Type B pancreatic cell (in vitro differentiated cells): Measurements from ENCODE around the gene MTERF2. TPM values are rescaled to one million over a fixed set of nuclear protein-coding genes. Genes with fewer than 3 reads are reported as not detected.

ENCODE experiments used
- DNase-seq: peaks from one replicate; pipeline ENCODE4 v3.0.0; 2021; ENCODE audit warnings: mixed read lengths; ENCODE audit not compliant: unreplicated experiment; ENCODE audit errors: extremely low spot score
- H3K27ac Mint-ChIP-seq: 2 replicates; pipeline ENCODE4 v1.8.0; 2021; ENCODE audit warnings: mild to moderate bottlenecking, mixed read lengths
- H3K27me3 Mint-ChIP-seq: 2 replicates; pipeline ENCODE4 v1.8.0; 2021; ENCODE audit warnings: mixed read lengths
- H3K36me3 Mint-ChIP-seq: 2 replicates; pipeline ENCODE4 v1.8.0; 2021; ENCODE audit warnings: mixed read lengths
- H3K4me1 Mint-ChIP-seq: one replicate; pipeline ENCODE4 v1.8.0; 2021; ENCODE audit warnings: mixed read lengths; ENCODE audit not compliant: unreplicated experiment
- H3K4me3 Mint-ChIP-seq: 2 replicates; pipeline ENCODE4 v1.8.0; 2021; ENCODE audit warnings: mild to moderate bottlenecking, mixed read lengths
- H3K9me3 Mint-ChIP-seq: 2 replicates; pipeline ENCODE4 v1.8.0; 2021; ENCODE audit warnings: mixed read lengths
- total RNA-seq: library from RNA; stranded (reverse); gene quantifications from 2 replicates; pipeline ENCODE4 v1.2.1, GENCODE V29; 2021; ENCODE audit warnings: low replicate concordance
- TF ChIP-seq, protein P1 (sequence below): fragments of 200-600 bp; sonication (generic); conservative IDR thresholded peaks from 2 replicates; pipeline ENCODE4 v1.5.0; 2021; ENCODE audit warnings: antibody characterized with exemption, mild to moderate bottlenecking

MTERF2 gene
- total RNA-seq, 1 donor from 2014 or later: 16.0 TPM

DNA sequence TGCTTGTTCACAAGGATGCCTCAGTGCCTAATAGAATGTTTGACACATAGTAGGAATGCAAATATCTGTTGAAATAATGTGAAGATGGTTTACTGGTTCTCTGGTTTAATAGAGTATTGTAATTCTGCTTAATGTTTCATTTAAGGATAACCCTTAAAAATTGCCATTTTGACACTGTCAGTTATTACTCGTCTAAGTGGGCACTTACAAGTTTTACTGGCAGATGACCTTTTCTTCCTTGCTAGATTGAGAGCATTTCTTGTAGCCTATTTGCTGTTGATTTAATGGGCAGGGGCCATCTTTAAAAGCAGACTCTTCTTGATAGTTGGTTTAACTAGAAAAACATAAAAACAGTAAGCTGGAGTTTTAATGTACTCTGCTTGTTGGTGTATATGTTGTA is 29.4 kb downstream of the MTERF2 start:
- Mint-ChIP-seq H3K36me3 (peaks cover 12% of the 10 kb centered on the region), H3K4me3 (peak overlapping the region; percentile 100), H3K27me3 (peaks cover 3% of the 10 kb centered on the region), H3K27ac (peak overlapping the region; percentile 98), H3K4me1 (peaks cover 30% of the 10 kb centered on the region), H3K9me3 (no peaks in the 10 kb centered on the region)
- TF ChIP-seq, protein P1, sequence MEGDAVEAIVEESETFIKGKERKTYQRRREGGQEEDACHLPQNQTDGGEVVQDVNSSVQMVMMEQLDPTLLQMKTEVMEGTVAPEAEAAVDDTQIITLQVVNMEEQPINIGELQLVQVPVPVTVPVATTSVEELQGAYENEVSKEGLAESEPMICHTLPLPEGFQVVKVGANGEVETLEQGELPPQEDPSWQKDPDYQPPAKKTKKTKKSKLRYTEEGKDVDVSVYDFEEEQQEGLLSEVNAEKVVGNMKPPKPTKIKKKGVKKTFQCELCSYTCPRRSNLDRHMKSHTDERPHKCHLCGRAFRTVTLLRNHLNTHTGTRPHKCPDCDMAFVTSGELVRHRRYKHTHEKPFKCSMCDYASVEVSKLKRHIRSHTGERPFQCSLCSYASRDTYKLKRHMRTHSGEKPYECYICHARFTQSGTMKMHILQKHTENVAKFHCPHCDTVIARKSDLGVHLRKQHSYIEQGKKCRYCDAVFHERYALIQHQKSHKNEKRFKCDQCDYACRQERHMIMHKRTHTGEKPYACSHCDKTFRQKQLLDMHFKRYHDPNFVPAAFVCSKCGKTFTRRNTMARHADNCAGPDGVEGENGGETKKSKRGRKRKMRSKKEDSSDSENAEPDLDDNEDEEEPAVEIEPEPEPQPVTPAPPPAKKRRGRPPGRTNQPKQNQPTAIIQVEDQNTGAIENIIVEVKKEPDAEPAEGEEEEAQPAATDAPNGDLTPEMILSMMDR: no peak
- no peak for DNase-seq

DNA sequence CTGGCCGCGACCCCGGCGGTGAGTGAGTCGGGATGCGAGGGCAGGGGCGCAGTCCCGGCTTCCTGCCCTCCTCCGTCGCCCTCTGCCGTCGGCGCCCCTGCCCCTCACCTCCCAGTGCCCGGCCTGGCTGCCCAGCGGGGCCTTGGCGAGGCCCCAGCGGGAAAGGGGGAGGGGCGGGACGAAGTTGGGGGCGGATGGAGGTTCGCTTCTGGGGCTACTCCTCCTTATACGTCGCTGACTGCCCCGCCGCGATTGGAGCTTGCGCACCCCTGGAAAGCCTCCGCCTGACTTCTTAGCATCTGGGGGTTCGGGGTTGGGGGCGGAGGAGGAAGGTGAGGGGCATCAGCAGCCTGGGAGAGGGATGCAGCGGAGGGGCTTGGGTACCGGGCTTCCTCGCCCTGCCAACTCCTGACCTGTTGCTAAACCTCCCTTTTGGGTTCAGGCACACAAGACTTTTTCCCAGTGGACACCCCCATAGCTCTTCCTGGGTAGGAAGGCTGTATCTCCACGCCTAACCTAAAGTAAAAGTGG is 30.8 kb downstream of the MTERF2 start:
- no peaks in the 10 kb centered on the region for H3K9me3 Mint-ChIP-seq
- peaks cover 21% of the 10 kb centered on the region for H3K4me1 Mint-ChIP-seq
- TF ChIP-seq, protein P1: peak; percentile 27
- peaks cover 12% of the 10 kb centered on the region for H3K27me3 Mint-ChIP-seq
- peaks cover 12% of the 10 kb centered on the region for H3K36me3 Mint-ChIP-seq
- peak overlapping the region; percentile 98 for H3K27ac Mint-ChIP-seq
- peak overlapping the region; percentile 100 for H3K4me3 Mint-ChIP-seq
- DNase-seq: no peak

DNA sequence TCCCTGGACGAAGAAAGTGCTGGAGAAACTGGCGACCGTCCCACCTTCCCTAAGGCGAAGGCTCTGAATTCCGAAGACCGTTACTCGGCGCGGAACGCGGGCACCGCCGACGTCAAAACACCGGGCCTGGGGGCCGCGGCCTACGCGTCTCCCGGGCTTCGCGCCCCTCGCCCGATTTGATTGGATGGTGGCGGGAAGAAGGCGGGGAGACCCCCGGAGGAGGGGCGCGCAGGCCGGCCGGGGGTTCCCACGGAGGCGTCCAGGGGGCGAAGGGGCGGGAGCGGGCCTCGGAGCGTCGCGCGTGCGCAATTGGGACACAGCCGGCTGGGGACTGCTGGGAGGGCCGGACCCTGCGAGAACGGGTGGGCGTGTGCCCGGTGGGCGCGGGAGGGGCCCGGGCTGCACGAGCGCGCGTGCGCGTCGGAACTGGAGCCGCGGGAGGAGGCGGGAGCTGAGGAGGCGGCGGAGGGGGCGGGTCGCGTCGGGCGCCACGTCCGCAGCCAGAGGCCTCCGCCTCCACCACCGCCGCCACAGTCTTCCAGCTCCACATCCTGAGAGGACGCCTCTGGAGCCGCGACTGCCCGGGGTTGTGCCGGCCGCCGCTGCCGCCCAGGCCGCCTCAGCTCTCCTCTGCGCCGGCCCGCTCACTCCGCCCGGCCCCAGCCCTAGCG is 31.4 kb downstream of the MTERF2 start, which contains the start of gene TMEM263:
Gene TMEM263 (plus strand): TSS at position 531 of the 671 bp plus-strand sequence. CDS start 11,210 bp downstream, outside the sequence.
- Mint-ChIP-seq H3K9me3 (no peaks in the 10 kb centered on the region), H3K27me3 (peaks cover 16% of the 10 kb centered on the region), H3K36me3 (peaks cover 7% of the 10 kb centered on the region), H3K4me3 (peak within 1 kb of the TSS; percentile 100), H3K27ac (peak within 1 kb of the TSS; percentile 98), H3K4me1 (peaks cover 15% of the 10 kb centered on the region)
- DNase-seq: peak; percentile 97
- TF ChIP-seq, protein P1: no peak

DNA sequence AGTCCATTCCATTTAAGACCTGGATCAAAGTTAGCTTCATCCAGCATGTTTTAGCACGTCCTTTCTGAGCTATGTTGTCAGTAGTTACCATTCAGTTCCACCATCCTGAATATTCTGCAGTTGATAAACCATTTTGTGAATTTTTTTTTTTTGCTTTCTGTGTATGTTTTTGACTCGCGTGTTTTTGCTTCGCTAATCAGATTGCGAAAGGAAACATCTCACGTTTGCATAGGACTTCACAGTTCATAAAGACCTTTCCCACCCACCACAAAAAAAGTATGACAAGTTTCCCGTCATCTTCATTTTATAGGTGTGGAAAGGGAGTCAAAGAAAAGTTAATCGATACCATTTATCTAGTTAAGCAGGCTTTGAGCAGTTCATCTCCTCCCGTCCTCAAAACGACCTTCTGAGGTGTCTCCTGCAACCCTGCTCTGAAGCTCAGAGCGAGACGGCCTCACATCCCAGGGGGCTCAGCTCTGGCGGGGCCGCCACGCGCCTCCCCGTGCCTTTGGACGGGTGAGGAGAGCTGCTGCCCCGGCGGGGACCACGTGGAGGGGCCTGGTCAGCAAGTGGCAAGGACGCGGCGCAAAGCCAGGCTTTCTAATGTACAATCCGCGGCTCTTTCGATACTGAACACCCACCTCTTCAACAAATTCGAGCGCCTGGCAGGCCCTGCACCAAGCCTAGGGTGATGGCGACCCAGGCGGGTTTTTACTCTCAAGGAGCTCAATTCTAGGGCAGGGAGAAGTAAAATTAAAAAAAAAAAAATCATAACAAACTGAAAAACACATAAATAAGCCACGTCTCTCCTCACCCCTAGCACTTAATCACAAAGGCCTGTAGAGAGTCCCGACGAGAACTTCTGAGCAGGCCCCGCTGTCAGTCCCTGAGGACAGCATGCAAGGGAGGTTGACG is 32.2 kb downstream of the MTERF2 start:
- Mint-ChIP-seq H3K27me3 (peaks cover 24% of the 10 kb centered on the region), H3K4me3 (peak overlapping the region; percentile 93), H3K36me3 (peaks cover 7% of the 10 kb centered on the region), H3K9me3 (no peaks in the 10 kb centered on the region), H3K4me1 (peaks cover 14% of the 10 kb centered on the region), H3K27ac (peak overlapping the region; percentile 92)
- DNase-seq: no peak
- TF ChIP-seq, protein P1: no peak

DNA sequence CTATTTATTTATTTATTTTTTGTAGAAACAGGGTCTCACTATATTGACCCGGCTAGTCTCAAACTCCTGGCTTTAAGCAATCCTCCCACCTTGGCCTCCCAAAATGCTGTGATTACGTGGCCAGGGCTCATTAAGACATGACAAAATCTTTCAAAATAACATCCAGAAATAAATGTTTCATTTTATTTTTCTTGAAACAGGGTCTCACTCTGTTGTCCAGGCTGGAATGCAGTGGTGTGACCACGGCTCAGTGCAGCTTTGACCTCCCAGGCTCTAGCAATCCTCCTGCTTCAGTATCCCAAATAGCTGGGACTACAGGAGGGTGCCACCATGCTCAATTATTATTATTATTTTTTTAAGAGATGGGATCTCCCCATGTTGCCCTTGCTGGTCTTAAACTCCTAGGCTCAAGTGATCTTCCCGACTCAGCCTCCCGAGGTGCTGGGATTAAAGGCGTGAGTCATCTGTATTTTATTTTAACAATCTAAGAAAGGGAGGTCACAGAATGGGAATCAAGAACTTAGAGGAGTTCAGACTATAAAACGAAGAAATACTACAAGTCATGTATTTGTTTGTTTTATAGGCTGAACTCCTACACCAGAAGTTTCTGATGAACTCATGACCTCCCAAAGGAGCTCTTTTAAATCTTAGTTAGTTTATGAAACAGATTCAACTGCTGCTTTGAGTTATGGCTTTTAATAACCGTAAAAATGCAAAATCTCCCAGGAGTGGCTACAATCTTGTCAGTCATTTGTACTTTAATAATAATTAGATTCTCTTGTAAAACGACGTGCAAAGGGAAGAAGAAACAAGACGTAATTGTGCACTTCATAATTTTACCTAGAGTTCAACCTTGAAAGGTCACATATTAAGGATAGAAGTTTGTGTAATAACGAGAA is 33.3 kb downstream of the MTERF2 start:
- Mint-ChIP-seq H3K4me1 (peaks cover 9% of the 10 kb centered on the region), H3K4me3 (peak overlapping the region; percentile 61), H3K36me3 (peaks cover 3% of the 10 kb centered on the region), H3K9me3 (no peaks in the 10 kb centered on the region), H3K27me3 (peaks cover 25% of the 10 kb centered on the region), H3K27ac (no peak overlapping the region)
- TF ChIP-seq, protein P1: no peak
- no peak for DNase-seq
